Caki2 (cell line): ENCODE measurements around the gene GPR45. TPM values are rescaled to one million over a fixed set of nuclear protein-coding genes. Genes with fewer than 3 reads are reported as not detected.

ENCODE experiments used
- DNase-seq: peaks from one replicate; pipeline ENCODE4 v3.0.0-alpha.2; 2015; ENCODE audit warnings: low read depth
- in situ Hi-C: cut with HindIII; loops from 2 replicates; pipeline ENCODE4 v1.10.0; 2016; ENCODE audit warnings: low sequenced_read_pairs, low pct_unique_long_range_greater_than_20kb, mixed read lengths
- total RNA-seq: library from RNA; depleted of rRNA; stranded (reverse); fragments of >200 nt; shearing (Covaris generic); gene quantifications from 2 replicates; pipeline ENCODE4 v1.2.3, GENCODE V29; 2014; ENCODE audit warnings: low replicate concordance; rRNA removed

Gene GPR45
- total RNA-seq, 1 experiment from 2014 or later = 0.17 TPM

GRCh38 chr2:105288133-105288532 lies 46.6 kb downstream of the GPR45 start:
- no peak for DNase-seq
- in situ Hi-C loops = no loop called here

DNA sequence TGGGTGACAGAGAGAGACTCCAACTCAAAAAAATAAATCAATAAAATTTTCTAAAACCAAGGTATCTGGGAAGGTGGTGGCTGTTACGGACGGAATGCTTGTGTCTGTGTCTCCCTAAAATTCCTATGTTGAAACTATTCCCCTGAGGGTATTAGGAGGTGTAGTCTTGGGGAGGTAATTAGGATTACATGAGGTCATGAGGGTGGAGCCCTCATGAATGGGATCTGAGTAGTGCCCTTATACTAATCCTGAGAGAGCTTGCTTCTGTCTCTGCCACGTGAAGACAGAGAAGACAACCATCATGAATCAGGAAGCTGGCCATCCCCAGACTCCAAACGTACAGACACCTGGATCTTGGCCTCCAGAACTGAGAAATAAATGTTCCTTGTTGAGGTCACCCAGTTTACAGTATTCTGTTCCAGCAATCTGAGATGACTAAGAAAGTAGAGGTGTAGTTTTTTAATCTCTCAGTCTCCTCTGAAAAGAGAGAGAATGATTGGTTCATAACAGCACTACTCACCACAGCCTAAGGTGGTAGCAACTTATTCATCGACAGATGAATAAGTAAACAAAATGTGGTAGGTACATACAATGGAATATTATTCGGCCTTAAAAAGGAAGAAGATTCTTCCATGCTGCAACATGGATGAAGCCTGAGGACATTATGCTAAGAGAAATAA lies 49.6 kb downstream of the GPR45 start:
- in situ Hi-C loops = no loop called here
- no peak for DNase-seq

DNA sequence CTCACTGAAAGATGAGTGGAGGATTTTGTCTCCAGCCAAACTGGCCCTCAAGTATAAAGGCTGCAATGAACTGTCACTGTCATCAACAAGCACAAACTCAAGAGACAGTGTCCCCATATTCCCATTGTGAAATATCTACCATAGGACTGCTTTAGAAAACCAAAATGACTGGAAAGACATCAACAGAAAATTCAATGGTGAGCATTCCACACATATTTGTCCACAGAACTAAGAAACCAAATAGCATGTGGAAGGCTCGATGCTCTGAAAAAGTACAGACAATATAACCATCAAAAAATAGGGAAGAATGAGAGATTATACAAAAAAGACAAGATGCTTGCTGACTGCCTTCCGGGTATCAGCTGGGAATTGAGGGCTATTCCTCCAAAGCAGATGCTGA lies 50.4 kb downstream of the GPR45 start:
- in situ Hi-C loops = no loop called here
- no peak for DNase-seq

Other genes with a start within 250 kb of the GPR45 start
- gene MRPS9, start 203.7 kb upstream of the GPR45 start, total RNA-seq = 41.8 and 62.6 TPM in 2 replicates
- 17.5 and 20.9 TPM in 2 replicates for gene TGFBRAP1, start 88.0 kb downstream of the GPR45 start, total RNA-seq
- gene C2orf49, start 95.8 kb downstream of the GPR45 start, total RNA-seq = 18.6 and 36.8 TPM in 2 replicates
- 256 and 275 TPM in 2 replicates for gene FHL2, start 157.3 kb downstream of the GPR45 start, total RNA-seq